Colon (tissue), 2 donors: Measurements from ENCODE around the gene ACVR2B.
"Not testable (repeated sequence)": the region's sequence is repeated elsewhere in the genome, so short reads cannot be mapped to it uniquely, and the experiment has no call there.

Source experiments
- FAIRE-seq: peaks from 2 replicates; lab custom pipeline; 2012; peaks lifted over from hg19 to GRCh38; lab: Jason Lieb, UNC
- donor health status: control.
- donor health status: control.

Gene ACVR2B

GRCh38 chr3:38453075-38453912 is at the start of gene ACVR2B:
TSS of gene ACVR2B (plus strand) at chr3:38453890. CDS start at chr3:38454323, 433 bp downstream.
- no peak for FAIRE-seq

GRCh38 chr3:38404286-38404685 is 49.4 kb upstream of the ACVR2B start:
- no peak for FAIRE-seq

GRCh38 chr3:38411591-38411990 is 42.1 kb upstream of the ACVR2B start:
- FAIRE-seq: no peak

- FAIRE-seq: not testable (repeated sequence)
Measured at GRCh38 chr3:38420758-38421157, 32.9 kb upstream of the ACVR2B start.

GRCh38 chr3:38421679-38422336 is 31.9 kb upstream of the ACVR2B start:
- FAIRE-seq: no peak

- not testable (repeated sequence) for FAIRE-seq
Measured at GRCh38 chr3:38426798-38427426, 26.8 kb upstream of the ACVR2B start.

- not testable (repeated sequence) for FAIRE-seq
Measured at GRCh38 chr3:38432871-38433658, 20.6 kb upstream of the ACVR2B start.

GRCh38 chr3:38433661-38434060 is 20.0 kb upstream of the ACVR2B start:
- FAIRE-seq: not testable (repeated sequence)

- FAIRE-seq: not testable (repeated sequence)
Measured at GRCh38 chr3:38438436-38439069, 15.1 kb upstream of the ACVR2B start.

GRCh38 chr3:38443205-38443604 is 10.5 kb upstream of the ACVR2B start:
- not testable (repeated sequence) for FAIRE-seq

- FAIRE-seq: no peak
Measured at GRCh38 chr3:38446085-38446686, 7.5 kb upstream of the ACVR2B start.

GRCh38 chr3:38446812-38447211 is 6.9 kb upstream of the ACVR2B start:
- FAIRE-seq: no peak

- no peak for FAIRE-seq
Measured at GRCh38 chr3:38450853-38451252, 2.8 kb upstream of the ACVR2B start.

GRCh38 chr3:38453913-38454177 is 155 bp downstream of the ACVR2B start:
- no peak for FAIRE-seq

- FAIRE-seq: no peak
Measured at GRCh38 chr3:38454178-38454883, 641 bp downstream of the ACVR2B start.

GRCh38 chr3:38454884-38455638 is 1.4 kb downstream of the ACVR2B start:
- FAIRE-seq: no peak

- FAIRE-seq: no peak
Measured at GRCh38 chr3:38455639-38456430, 2.1 kb downstream of the ACVR2B start.

- no peak for FAIRE-seq
Measured at GRCh38 chr3:38457111-38458003, 3.7 kb downstream of the ACVR2B start.
